ENCODE results near the gene ALAD.
"Not testable (repeated sequence)": the region's sequence is repeated elsewhere in the genome, so short reads cannot be mapped to it uniquely, and the experiment has no call there.

ALAD gene

DNA sequence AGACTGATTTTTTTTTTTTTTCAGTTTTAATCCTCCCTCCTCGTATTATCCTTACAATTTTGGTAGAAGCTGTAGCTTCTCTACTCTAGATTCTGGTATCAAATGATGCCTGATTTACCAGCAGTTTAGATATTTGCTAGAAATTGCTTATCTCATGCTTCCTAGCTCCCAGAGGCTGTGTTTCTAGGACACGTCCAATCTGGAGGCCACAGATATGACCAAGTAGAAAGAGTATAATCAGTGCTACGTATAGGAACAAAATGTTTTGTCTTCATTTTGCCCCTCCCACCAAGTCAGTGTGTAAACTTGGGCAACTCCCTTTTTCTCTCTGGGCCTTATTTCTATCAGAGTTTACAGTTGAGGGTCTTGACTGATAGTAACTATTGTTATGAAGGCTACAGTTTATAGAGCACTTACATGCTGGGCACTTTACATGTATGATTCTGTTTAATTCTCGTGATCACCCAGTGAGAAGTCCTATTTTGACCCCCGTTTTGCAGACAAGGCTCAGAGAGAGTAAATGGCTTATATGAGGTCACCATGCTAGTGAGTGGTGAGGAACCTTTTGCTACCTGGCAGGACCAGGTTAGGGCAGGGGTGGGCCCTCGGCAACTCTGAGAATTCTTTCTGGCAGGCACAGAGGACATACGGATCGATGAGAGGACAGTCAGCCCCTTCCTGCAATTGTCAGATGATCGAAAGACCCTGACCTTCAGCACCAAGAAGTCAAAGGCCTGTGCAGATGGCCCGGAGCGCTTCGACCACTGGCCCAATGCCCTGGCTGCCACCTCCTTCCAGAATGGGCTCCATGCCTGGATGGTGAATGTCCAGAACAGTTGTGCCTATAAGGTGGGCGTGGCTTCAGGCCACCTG, 31.9 kb downstream of the ALAD start:
- H4K12ac ChIP-seq (ENCODE audit: low read depth, low read length), result no peak overlapping the region
- no peak overlapping the region for H3K18ac ChIP-seq (ENCODE audit: low read length)
- H3K4ac ChIP-seq (ENCODE audit: low read depth, low read length), result no peak overlapping the region
- H3K79me2 ChIP-seq (ENCODE audit: control insufficient read depth, insufficient read depth, low read length, poor library complexity), result no peaks in the 10 kb centered on the region
- no peak overlapping the region for H3K23ac ChIP-seq (ENCODE audit: low read length)
- no CpG with 5 or more reads among the region's 13 CpGs for WGBS (ENCODE audit: extremely low coverage, insufficient coverage, insufficient read length)
- no peak overlapping the region for H3K9ac ChIP-seq (ENCODE audit: low read length)
- H3K27ac ChIP-seq (ENCODE audit: low read depth, low read length), result no peak overlapping the region
- no peak overlapping the region for H2AK5ac ChIP-seq (ENCODE audit: low read length)
- no peak overlapping the region for H2BK120ac ChIP-seq (ENCODE audit: insufficient read depth, low read length, poor library complexity)
- H3K4me1 ChIP-seq (ENCODE audit: control insufficient read depth in 1 of 2, insufficient read depth in 2 of 2, low read length in 2 of 2), result no peaks in the 10 kb centered on the region
- no peak overlapping the region for H3K4me3 ChIP-seq (ENCODE audit: low read depth, low read length)
- H3K36me3 ChIP-seq (ENCODE audit: control insufficient read depth in 1 of 2, insufficient read depth in 2 of 2, low read length in 2 of 2), result peaks cover 11 to 18% of the 10 kb centered on the region in 2 experiments
- no peak overlapping the region for H3K4me2 ChIP-seq (ENCODE audit: low read length)
- no peak overlapping the region for H4K91ac ChIP-seq (ENCODE audit: low read depth, low read length)
- H2BK12ac ChIP-seq (ENCODE audit: low read length), result no peak overlapping the region
- H3K27me3 ChIP-seq (ENCODE audit: insufficient read depth, low read length), result no peaks in the 10 kb centered on the region
- H3K9me3 ChIP-seq (ENCODE audit: insufficient read depth, low read depth, low read length), result no peaks in the 10 kb centered on the region
- no peak for DNase-seq
- H2BK5ac ChIP-seq (ENCODE audit: low read depth, low read length, poor library complexity), result no peak overlapping the region
- no peaks in the 10 kb centered on the region for H3K79me1 ChIP-seq (ENCODE audit: low read length)
- H4K8ac ChIP-seq (ENCODE audit: low read depth, low read length), result no peak overlapping the region
- H2AFZ ChIP-seq (ENCODE audit: insufficient read depth, low read length, poor library complexity), result no peak overlapping the region
- no peak overlapping the region for H3K14ac ChIP-seq (ENCODE audit: low read length)

DNA sequence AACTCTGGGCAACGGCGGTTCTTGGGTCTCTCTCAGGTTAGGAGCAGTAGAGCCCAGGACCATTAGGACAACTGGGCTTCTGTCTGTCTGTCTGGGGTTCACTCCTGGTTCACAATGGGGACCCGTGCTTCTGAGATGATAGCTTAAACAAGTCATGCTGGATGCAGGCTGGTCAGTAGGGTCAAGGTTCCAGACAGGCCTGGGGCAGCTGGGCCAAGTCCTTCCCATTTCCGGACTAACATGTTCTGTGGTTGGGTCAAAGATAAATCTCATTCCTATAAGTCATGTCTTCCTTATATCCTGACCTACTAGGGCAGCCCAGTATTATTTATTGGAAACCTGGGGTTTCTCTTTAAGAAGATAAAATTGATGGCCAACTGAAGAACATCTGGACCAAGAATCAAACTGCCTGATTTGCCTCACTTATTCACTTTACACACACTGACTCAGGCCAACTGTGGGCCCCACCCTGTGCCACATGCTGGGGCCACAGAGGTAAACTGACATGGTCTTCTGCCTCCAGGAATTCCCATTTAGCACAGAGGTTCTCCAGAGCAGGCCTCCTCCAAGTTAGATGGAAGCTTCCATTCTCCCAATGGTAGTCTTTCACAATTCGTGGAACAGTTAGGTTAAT, 32.6 kb downstream of the ALAD start:
- Histone ChIP-seq H2AFZ (ENCODE audit: insufficient read depth, low read length, poor library complexity) (no peak overlapping the region), H2BK12ac (ENCODE audit: low read length) (no peak overlapping the region), H3K36me3 (ENCODE audit: control insufficient read depth in 1 of 2, insufficient read depth in 2 of 2, low read length in 2 of 2) (peaks cover 4 to 10% of the 10 kb centered on the region in 2 experiments), H3K79me1 (ENCODE audit: low read length) (no peaks in the 10 kb centered on the region), H4K8ac (ENCODE audit: low read depth, low read length) (no peak overlapping the region), H3K4me2 (ENCODE audit: low read length) (no peak overlapping the region), H2BK120ac (ENCODE audit: insufficient read depth, low read length, poor library complexity) (no peak overlapping the region), H3K18ac (ENCODE audit: low read length) (no peak overlapping the region), H3K27ac (ENCODE audit: low read depth, low read length) (no peak overlapping the region), H4K91ac (ENCODE audit: low read depth, low read length) (no peak overlapping the region), H3K79me2 (ENCODE audit: control insufficient read depth, insufficient read depth, low read length, poor library complexity) (no peaks in the 10 kb centered on the region), H3K9me3 (ENCODE audit: insufficient read depth, low read depth, low read length) (no peaks in the 10 kb centered on the region), H3K4me3 (ENCODE audit: low read depth, low read length) (no peak overlapping the region), H2AK5ac (ENCODE audit: low read length) (no peak overlapping the region), H4K12ac (ENCODE audit: low read depth, low read length) (no peak overlapping the region), H3K23ac (ENCODE audit: low read length) (no peak overlapping the region), H3K4ac (ENCODE audit: low read depth, low read length) (no peak overlapping the region), H3K9ac (ENCODE audit: low read length) (no peak overlapping the region), H2BK5ac (ENCODE audit: low read depth, low read length, poor library complexity) (no peak overlapping the region), H3K14ac (ENCODE audit: low read length) (no peak overlapping the region), H3K4me1 (ENCODE audit: control insufficient read depth in 1 of 2, insufficient read depth in 2 of 2, low read length in 2 of 2) (no peaks in the 10 kb centered on the region), H3K27me3 (ENCODE audit: insufficient read depth, low read length) (no peaks in the 10 kb centered on the region)
- no CpG with 5 or more reads among the region's 5 CpGs for WGBS (ENCODE audit: extremely low coverage, insufficient coverage, insufficient read length)
- no peak for DNase-seq

DNA sequence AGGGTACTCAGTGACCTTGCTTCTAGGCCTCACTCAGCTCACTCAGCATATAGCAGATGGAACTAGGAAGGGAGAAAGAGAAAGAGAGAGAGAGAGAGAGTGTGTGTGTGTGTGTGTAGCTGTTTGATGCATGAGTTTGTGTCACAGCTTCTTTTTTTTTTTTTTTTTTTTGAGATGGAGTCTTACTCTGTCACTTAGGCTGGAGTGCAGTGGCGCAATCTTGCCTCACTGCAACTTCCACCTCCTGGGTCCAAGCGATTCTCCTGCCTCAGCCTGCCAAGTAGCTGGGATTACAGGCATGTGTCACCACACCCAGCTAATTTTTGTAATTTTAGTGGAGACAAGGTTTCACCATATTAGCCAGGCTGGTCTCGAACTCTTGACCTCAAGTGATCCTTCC, 35.4 kb downstream of the ALAD start:
- not testable (repeated sequence) for H3K79me1 ChIP-seq (ENCODE audit: low read length); H3K4me3 ChIP-seq (ENCODE audit: low read depth, low read length); H3K9ac ChIP-seq (ENCODE audit: low read length); H3K9me3 ChIP-seq (ENCODE audit: insufficient read depth, low read depth, low read length); H2BK5ac ChIP-seq (ENCODE audit: low read depth, low read length, poor library complexity); H3K4ac ChIP-seq (ENCODE audit: low read depth, low read length); H4K12ac ChIP-seq (ENCODE audit: low read depth, low read length); H3K36me3 ChIP-seq (ENCODE audit: control insufficient read depth in 1 of 2, insufficient read depth in 2 of 2, low read length in 2 of 2); DNase-seq; H3K4me1 ChIP-seq (ENCODE audit: control insufficient read depth in 1 of 2, insufficient read depth in 2 of 2, low read length in 2 of 2); H4K8ac ChIP-seq (ENCODE audit: low read depth, low read length); H2AFZ ChIP-seq (ENCODE audit: insufficient read depth, low read length, poor library complexity); H3K18ac ChIP-seq (ENCODE audit: low read length); H3K23ac ChIP-seq (ENCODE audit: low read length); H2AK5ac ChIP-seq (ENCODE audit: low read length); H3K14ac ChIP-seq (ENCODE audit: low read length); H3K27ac ChIP-seq (ENCODE audit: low read depth, low read length); H3K4me2 ChIP-seq (ENCODE audit: low read length); H2BK120ac ChIP-seq (ENCODE audit: insufficient read depth, low read length, poor library complexity); H4K91ac ChIP-seq (ENCODE audit: low read depth, low read length); H3K27me3 ChIP-seq (ENCODE audit: insufficient read depth, low read length); H2BK12ac ChIP-seq (ENCODE audit: low read length); H3K79me2 ChIP-seq (ENCODE audit: control insufficient read depth, insufficient read depth, low read length, poor library complexity)
- WGBS (ENCODE audit: extremely low coverage, insufficient coverage, insufficient read length), result no CpG with 5 or more reads among the region's 3 CpGs

DNA sequence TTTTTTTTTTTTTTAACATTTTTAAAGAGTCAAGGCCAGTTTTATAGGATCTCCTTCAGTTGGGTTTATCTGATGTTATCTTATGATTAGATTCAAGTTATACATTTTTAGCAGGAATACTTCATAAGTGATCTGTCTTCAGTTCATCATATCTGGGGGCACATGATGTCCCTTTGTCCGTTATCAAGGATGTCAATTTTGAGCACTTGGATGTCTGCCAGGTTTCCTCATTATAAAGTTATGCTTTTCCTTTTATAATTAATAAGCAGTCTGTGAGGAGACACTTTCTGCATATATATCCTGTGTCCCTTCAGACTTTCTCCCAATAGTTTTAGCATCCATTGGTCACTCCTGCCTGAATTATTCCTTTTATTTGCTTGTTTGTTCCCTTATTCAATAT, 36.1 kb downstream of the ALAD start:
- Histone ChIP-seq H3K27me3 (ENCODE audit: insufficient read depth, low read length) (no peaks in the 10 kb centered on the region), H3K9ac (ENCODE audit: low read length) (no peak overlapping the region), H3K9me3 (ENCODE audit: insufficient read depth, low read depth, low read length) (no peaks in the 10 kb centered on the region), H3K14ac (ENCODE audit: low read length) (no peak overlapping the region), H2AK5ac (ENCODE audit: low read length) (no peak overlapping the region), H2BK5ac (ENCODE audit: low read depth, low read length, poor library complexity) (no peak overlapping the region), H2AFZ (ENCODE audit: insufficient read depth, low read length, poor library complexity) (no peak overlapping the region), H2BK12ac (ENCODE audit: low read length) (no peak overlapping the region), H3K79me1 (ENCODE audit: low read length) (no peaks in the 10 kb centered on the region), H4K8ac (ENCODE audit: low read depth, low read length) (no peak overlapping the region), H3K4me2 (ENCODE audit: low read length) (no peak overlapping the region), H4K91ac (ENCODE audit: low read depth, low read length) (no peak overlapping the region), H3K4ac (ENCODE audit: low read depth, low read length) (no peak overlapping the region), H3K4me1 (ENCODE audit: control insufficient read depth in 1 of 2, insufficient read depth in 2 of 2, low read length in 2 of 2) (no peaks in the 10 kb centered on the region), H3K27ac (ENCODE audit: low read depth, low read length) (no peak overlapping the region), H3K79me2 (ENCODE audit: control insufficient read depth, insufficient read depth, low read length, poor library complexity) (no peaks in the 10 kb centered on the region), H3K18ac (ENCODE audit: low read length) (no peak overlapping the region), H3K4me3 (ENCODE audit: low read depth, low read length) (no peak overlapping the region), H3K23ac (ENCODE audit: low read length) (no peak overlapping the region), H2BK120ac (ENCODE audit: insufficient read depth, low read length, poor library complexity) (no peak overlapping the region), H4K12ac (ENCODE audit: low read depth, low read length) (no peak overlapping the region), H3K36me3 (ENCODE audit: control insufficient read depth in 1 of 2, insufficient read depth in 2 of 2, low read length in 2 of 2) (no peaks in the 10 kb centered on the region)
- WGBS (ENCODE audit: extremely low coverage, insufficient coverage, insufficient read length), result no CpG with 5 or more reads among the region's 1 CpG
- DNase-seq, result no peak
